ENCODE results near the gene ANO4.
A peak's percentile ranks its signal among the peaks of the same experiment; 100 is the strongest.

ANO4 gene

DNA sequence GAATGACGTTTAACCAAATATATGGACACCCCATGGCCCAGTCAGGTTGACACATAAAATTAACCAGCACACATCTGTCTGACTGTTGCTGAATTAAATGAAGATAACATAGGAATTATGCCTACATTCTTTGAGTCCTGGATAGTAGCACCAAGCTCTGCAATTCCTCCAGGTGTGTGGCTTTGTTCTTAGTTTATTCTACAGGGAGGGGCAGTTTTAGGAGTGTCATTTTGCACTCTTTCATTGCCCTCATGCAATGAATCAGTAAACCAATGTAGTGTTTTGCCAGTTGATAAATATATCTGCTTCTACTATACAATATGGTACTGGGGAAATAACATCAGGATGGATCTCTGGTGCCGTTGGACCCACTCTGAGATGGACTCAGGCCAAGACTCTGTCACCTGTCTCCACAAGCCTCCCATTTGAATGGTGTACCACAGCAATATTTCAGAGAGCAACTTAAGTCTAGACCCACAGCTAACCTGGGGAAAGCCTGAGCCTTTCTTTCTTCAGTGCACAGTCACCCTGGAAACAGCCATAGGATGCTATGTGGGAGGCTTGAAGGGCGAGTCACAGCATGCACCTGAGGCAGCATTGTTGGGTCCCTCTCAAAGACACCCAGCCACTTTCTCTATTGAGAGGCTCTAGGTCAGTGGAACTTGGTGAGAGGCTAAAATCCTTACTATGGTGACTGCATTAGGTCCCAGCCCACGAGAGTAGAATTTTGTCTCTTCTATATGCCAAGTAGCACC, 73.2 kb downstream of the ANO4 start:
- Histone ChIP-seq H3K4me3 (ENCODE audit: insufficient read length, low read depth) (no peak overlapping the region), H3K36me3 (ENCODE audit: insufficient read depth, insufficient read length, low read length) (no peaks in the 10 kb centered on the region), H3K27me3 (ENCODE audit: insufficient read depth, insufficient read length) (no peaks in the 10 kb centered on the region), H3K9ac (ENCODE audit: insufficient read length, low read depth) (no peak overlapping the region), H3K4me1 (ENCODE audit: insufficient read depth, insufficient read length) (no peaks in the 10 kb centered on the region), H3K9me3 (ENCODE audit: insufficient read depth, low read length) (no peaks in the 10 kb centered on the region)
- peak; percentile 6 for DNase-seq (ENCODE audit: low read depth, low spot score)
- no peak for TF ChIP-seq SUZ12 (IDR thresholded peaks at IDR 0.05; ENCODE audit: extremely low read depth, insufficient read depth, insufficient read length)
- TF ChIP-seq ZNF274 (IDR thresholded peaks at IDR 0.05; ENCODE audit: low read depth, low read length): no peak
- TF ChIP-seq YY1 (IDR thresholded peaks at IDR 0.05; ENCODE audit: insufficient read depth, insufficient read length): no peak

DNA sequence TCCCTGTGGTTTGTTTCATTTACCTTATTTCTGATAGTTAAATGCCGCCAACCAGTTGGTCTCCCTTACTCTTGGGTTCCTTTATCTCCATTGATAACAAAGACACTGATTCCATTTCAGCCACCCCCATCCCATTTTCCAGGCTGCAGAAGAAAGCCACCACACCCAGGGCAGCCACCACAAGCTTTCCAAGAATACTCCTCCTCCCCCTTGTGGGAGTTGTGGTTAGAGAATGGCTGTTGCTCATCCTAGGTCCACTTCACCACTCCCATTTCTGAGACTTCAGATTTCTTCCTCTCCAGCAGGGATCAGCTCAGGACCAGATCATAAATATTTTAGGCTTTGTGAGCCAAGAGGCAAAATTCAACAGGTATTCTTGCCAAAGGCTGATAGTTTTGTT, 73.9 kb downstream of the ANO4 start:
- no peak for DNase-seq (ENCODE audit: low read depth, low spot score)
- Histone ChIP-seq H3K27me3 (ENCODE audit: insufficient read depth, insufficient read length) (no peaks in the 10 kb centered on the region), H3K4me1 (ENCODE audit: insufficient read depth, insufficient read length) (no peaks in the 10 kb centered on the region), H3K36me3 (ENCODE audit: insufficient read depth, insufficient read length, low read length) (no peaks in the 10 kb centered on the region), H3K9me3 (ENCODE audit: insufficient read depth, low read length) (no peaks in the 10 kb centered on the region), H3K9ac (ENCODE audit: insufficient read length, low read depth) (no peak overlapping the region), H3K4me3 (ENCODE audit: insufficient read length, low read depth) (no peak overlapping the region)
- no peak for TF ChIP-seq ZNF274 (IDR thresholded peaks at IDR 0.05; ENCODE audit: low read depth, low read length)
- no peak for TF ChIP-seq YY1 (IDR thresholded peaks at IDR 0.05; ENCODE audit: insufficient read depth, insufficient read length)
- no peak for TF ChIP-seq SUZ12 (IDR thresholded peaks at IDR 0.05; ENCODE audit: extremely low read depth, insufficient read depth, insufficient read length)

DNA sequence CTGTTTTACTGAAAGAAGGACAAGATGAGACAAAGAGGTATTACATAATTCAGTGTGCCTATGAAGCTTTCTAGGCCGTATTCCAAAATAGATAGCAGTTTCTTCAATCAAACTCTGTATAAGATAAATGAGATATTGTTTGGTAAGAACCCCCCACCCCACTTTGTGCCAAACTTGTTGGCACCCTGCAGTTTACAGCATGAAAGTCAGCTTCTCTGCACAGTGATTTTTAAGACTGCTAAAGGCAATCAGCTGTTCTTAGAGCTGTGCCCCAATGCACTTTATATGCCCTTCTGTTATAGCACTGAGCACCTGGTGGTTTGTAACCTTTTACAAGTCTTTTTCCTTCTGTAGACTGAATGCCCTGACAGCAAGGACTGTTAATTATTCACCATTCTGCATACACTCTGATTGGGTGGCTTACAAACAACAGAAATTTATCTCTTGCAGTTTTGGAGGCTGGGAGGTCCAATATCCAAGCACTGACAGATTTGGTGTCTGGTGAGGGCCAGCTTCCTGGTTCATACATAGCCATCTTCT, 76.7 kb downstream of the ANO4 start:
- H3K36me3 ChIP-seq (ENCODE audit: insufficient read depth, insufficient read length, low read length): no peaks in the 10 kb centered on the region
- H3K4me1 ChIP-seq (ENCODE audit: insufficient read depth, insufficient read length): no peaks in the 10 kb centered on the region
- H3K27me3 ChIP-seq (ENCODE audit: insufficient read depth, insufficient read length): no peaks in the 10 kb centered on the region
- TF ChIP-seq SUZ12 (IDR thresholded peaks at IDR 0.05; ENCODE audit: extremely low read depth, insufficient read depth, insufficient read length) (no peak), ZNF274 (IDR thresholded peaks at IDR 0.05; ENCODE audit: low read depth, low read length) (no peak), YY1 (IDR thresholded peaks at IDR 0.05; ENCODE audit: insufficient read depth, insufficient read length) (no peak)
- no peak overlapping the region for H3K9ac ChIP-seq (ENCODE audit: insufficient read length, low read depth)
- H3K9me3 ChIP-seq (ENCODE audit: insufficient read depth, low read length): peaks cover 6% of the 10 kb centered on the region; the same call in 1 of the 2 replicates
- H3K4me3 ChIP-seq (ENCODE audit: insufficient read length, low read depth): no peak overlapping the region
- DNase-seq (ENCODE audit: low read depth, low spot score): no peak

DNA sequence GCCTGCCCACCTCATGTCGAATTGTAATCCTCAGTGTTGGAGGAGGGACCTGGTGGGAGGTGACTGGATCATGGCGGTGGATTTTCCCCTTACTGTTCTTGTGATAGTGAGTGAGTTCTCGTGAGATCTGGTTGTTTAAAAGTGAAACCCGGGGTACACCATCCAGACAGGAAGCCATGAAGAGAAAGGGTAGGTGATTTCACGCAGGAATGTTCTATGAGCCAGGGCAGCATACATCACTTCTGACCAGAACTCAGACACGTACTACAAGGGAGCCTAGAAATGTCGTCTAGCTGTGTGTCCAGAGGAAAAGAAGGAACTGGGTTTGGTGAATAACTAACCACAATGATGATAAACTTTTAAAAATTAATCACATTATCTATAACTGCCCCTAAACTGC, 80.6 kb downstream of the ANO4 start:
- no peak for TF ChIP-seq SUZ12 (IDR thresholded peaks at IDR 0.05; ENCODE audit: extremely low read depth, insufficient read depth, insufficient read length)
- no peak for TF ChIP-seq ZNF274 (IDR thresholded peaks at IDR 0.05; ENCODE audit: low read depth, low read length)
- TF ChIP-seq YY1 (IDR thresholded peaks at IDR 0.05; ENCODE audit: insufficient read depth, insufficient read length): no peak
- DNase-seq (ENCODE audit: low read depth, low spot score): no peak
- H3K4me3 ChIP-seq (ENCODE audit: insufficient read length, low read depth): no peak overlapping the region
- H3K27me3 ChIP-seq (ENCODE audit: insufficient read depth, insufficient read length): no peaks in the 10 kb centered on the region
- H3K36me3 ChIP-seq (ENCODE audit: insufficient read depth, insufficient read length, low read length): no peaks in the 10 kb centered on the region
- H3K9me3 ChIP-seq (ENCODE audit: insufficient read depth, low read length): peaks cover 6% of the 10 kb centered on the region; the same call in 1 of the 2 replicates
- no peaks in the 10 kb centered on the region for H3K4me1 ChIP-seq (ENCODE audit: insufficient read depth, insufficient read length)
- H3K9ac ChIP-seq (ENCODE audit: insufficient read length, low read depth): no peak overlapping the region

DNA sequence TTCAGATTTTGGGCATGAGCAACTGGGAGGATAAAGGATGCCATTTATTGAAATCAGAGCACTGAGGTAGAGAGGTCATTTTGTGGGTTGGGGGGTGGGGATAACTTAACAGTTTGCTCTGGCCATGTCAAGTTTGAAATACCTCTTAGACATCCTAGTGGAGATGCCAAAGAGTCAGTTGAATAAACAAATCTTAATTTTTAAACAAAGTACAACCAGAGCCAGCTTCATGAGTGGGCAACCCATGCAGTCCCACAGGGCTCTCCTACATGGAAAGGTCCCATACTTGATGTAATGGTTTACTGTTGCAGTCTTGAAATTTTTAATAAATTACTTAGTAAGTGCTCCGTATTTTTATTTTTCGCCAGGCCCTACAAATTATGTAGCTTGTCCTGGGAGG, 81.2 kb downstream of the ANO4 start:
- no peak for TF ChIP-seq ZNF274 (IDR thresholded peaks at IDR 0.05; ENCODE audit: low read depth, low read length)
- TF ChIP-seq YY1 (IDR thresholded peaks at IDR 0.05; ENCODE audit: insufficient read depth, insufficient read length): no peak
- TF ChIP-seq SUZ12 (IDR thresholded peaks at IDR 0.05; ENCODE audit: extremely low read depth, insufficient read depth, insufficient read length): no peak
- Histone ChIP-seq H3K27me3 (ENCODE audit: insufficient read depth, insufficient read length) (no peaks in the 10 kb centered on the region), H3K36me3 (ENCODE audit: insufficient read depth, insufficient read length, low read length) (no peaks in the 10 kb centered on the region), H3K9me3 (ENCODE audit: insufficient read depth, low read length) (peaks cover 6% of the 10 kb centered on the region; the same call in 1 of the 2 replicates), H3K9ac (ENCODE audit: insufficient read length, low read depth) (no peak overlapping the region), H3K4me1 (ENCODE audit: insufficient read depth, insufficient read length) (no peaks in the 10 kb centered on the region), H3K4me3 (ENCODE audit: insufficient read length, low read depth) (no peak overlapping the region)
- DNase-seq (ENCODE audit: low read depth, low spot score): no peak

DNA sequence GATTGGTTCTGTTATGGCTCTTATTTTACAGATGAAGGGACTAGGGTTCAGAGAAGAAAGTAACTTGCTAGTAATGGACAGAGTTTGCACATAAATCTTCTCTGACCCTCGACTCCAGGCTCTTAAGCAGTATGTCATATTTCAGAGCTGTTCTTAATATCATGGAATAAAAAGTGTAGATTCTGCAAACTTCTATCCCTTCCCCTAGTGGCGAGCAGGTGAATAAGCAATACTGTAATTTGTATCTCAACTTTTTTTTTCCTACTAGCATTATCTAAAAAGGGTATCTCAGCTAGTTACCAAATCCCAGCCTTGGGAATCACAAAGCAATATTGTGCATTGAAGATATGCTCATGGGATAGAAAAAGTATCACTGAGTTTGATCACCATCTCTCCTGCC, 83.2 kb downstream of the ANO4 start:
- H3K9ac ChIP-seq (ENCODE audit: insufficient read length, low read depth): no peak overlapping the region
- no peak overlapping the region for H3K4me3 ChIP-seq (ENCODE audit: insufficient read length, low read depth)
- no peaks in the 10 kb centered on the region for H3K4me1 ChIP-seq (ENCODE audit: insufficient read depth, insufficient read length)
- no peaks in the 10 kb centered on the region for H3K36me3 ChIP-seq (ENCODE audit: insufficient read depth, insufficient read length, low read length)
- H3K9me3 ChIP-seq (ENCODE audit: insufficient read depth, low read length): peaks cover 6% of the 10 kb centered on the region; the same call in 1 of the 2 replicates
- no peak for DNase-seq (ENCODE audit: low read depth, low spot score)
- TF ChIP-seq ZNF274 (IDR thresholded peaks at IDR 0.05; ENCODE audit: low read depth, low read length): no peak
- no peak for TF ChIP-seq YY1 (IDR thresholded peaks at IDR 0.05; ENCODE audit: insufficient read depth, insufficient read length)
- no peak for TF ChIP-seq SUZ12 (IDR thresholded peaks at IDR 0.05; ENCODE audit: extremely low read depth, insufficient read depth, insufficient read length)
- H3K27me3 ChIP-seq (ENCODE audit: insufficient read depth, insufficient read length): no peaks in the 10 kb centered on the region

DNA sequence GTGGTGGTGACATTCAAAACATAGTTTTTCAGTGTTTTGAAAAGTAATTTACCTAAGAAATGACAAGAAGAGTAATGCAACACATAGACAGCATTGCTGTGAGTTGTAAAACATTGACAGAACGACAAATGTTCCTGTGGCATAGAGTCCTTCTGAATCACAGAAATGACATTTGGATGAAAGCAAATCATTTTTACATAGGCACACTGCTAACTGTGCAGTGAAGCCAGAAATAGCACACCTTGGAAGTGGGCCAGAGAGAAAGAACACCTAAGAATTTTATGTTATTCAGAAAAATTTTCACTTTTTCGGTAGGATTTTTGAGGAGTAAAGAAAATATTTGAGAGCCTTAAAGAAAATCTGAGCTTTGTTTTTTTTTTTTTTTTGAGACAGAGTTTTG, 100.6 kb downstream of the ANO4 start:
- Histone ChIP-seq H3K4me1 (ENCODE audit: insufficient read depth, insufficient read length) (no peaks in the 10 kb centered on the region), H3K36me3 (ENCODE audit: insufficient read depth, insufficient read length, low read length) (peaks cover 3% of the 10 kb centered on the region), H3K9ac (ENCODE audit: insufficient read length, low read depth) (no peak overlapping the region), H3K9me3 (ENCODE audit: insufficient read depth, low read length) (no peaks in the 10 kb centered on the region), H3K27me3 (ENCODE audit: insufficient read depth, insufficient read length) (no peaks in the 10 kb centered on the region), H3K4me3 (ENCODE audit: insufficient read length, low read depth) (no peak overlapping the region)
- no peak for TF ChIP-seq SUZ12 (IDR thresholded peaks at IDR 0.05; ENCODE audit: extremely low read depth, insufficient read depth, insufficient read length)
- no peak for TF ChIP-seq ZNF274 (IDR thresholded peaks at IDR 0.05; ENCODE audit: low read depth, low read length)
- no peak for TF ChIP-seq YY1 (IDR thresholded peaks at IDR 0.05; ENCODE audit: insufficient read depth, insufficient read length)
- no peak for DNase-seq (ENCODE audit: low read depth, low spot score)

Measured in NT2/D1 (cell line).